ENCODE data around the gene ADAT3.

ADAT3 gene

GRCh38 chr19:1905110-1905862 is at the start of gene ADAT3, which contains the start of gene SCAMP4:
Gene ADAT3, plus strand, starts transcription at chr19:1905399. Its CDS starts 6,649 bp downstream, at chr19:1912048.
Gene SCAMP4, plus strand, starts transcription at chr19:1905399. Its CDS starts 9,621 bp downstream, at chr19:1915020.
- DNase-seq (ENCODE audit: low read depth in 2 of 2): peak; percentile 98 to 99

GRCh38 chr19:1855828-1856255 is 49.4 kb upstream of the ADAT3 start:
- DNase-seq (ENCODE audit: low read depth in 2 of 2): no peak

GRCh38 chr19:1856345-1856697 is 48.9 kb upstream of the ADAT3 start:
- no peak for DNase-seq (ENCODE audit: low read depth in 2 of 2)

GRCh38 chr19:1856698-1857603 is 48.2 kb upstream of the ADAT3 start:
- peak in 1 of 2 donors; percentile 48 for DNase-seq (ENCODE audit: low read depth in 2 of 2)

GRCh38 chr19:1857648-1858326 is 47.4 kb upstream of the ADAT3 start:
- DNase-seq (ENCODE audit: low read depth in 2 of 2): no peak

GRCh38 chr19:1858412-1859081 is 46.7 kb upstream of the ADAT3 start:
- no peak for DNase-seq (ENCODE audit: low read depth in 2 of 2)

GRCh38 chr19:1859331-1859781 is 45.8 kb upstream of the ADAT3 start:
- DNase-seq (ENCODE audit: low read depth in 2 of 2): no peak

- peak in 1 of 2 donors; percentile 59 for DNase-seq (ENCODE audit: low read depth in 2 of 2)
Measured at GRCh38 chr19:1860042-1860775, 45.0 kb upstream of the ADAT3 start.

GRCh38 chr19:1860821-1861598 is 44.2 kb upstream of the ADAT3 start:
- no peak for DNase-seq (ENCODE audit: low read depth in 2 of 2)

GRCh38 chr19:1861599-1862031 is 43.6 kb upstream of the ADAT3 start:
- no peak for DNase-seq (ENCODE audit: low read depth in 2 of 2)

GRCh38 chr19:1862068-1862423 is 43.2 kb upstream of the ADAT3 start:
- no peak for DNase-seq (ENCODE audit: low read depth in 2 of 2)

- DNase-seq (ENCODE audit: low read depth in 2 of 2): no peak
Measured at GRCh38 chr19:1862424-1863327, 42.5 kb upstream of the ADAT3 start.

GRCh38 chr19:1863328-1863637 is 41.9 kb upstream of the ADAT3 start, which contains the start of gene KLF16:
Gene KLF16, minus strand, starts transcription at chr19:1863579. Its CDS starts 82 bp downstream, at chr19:1863497.
- no peak for DNase-seq (ENCODE audit: low read depth in 2 of 2)

- peak; percentile 91 to 92 for DNase-seq (ENCODE audit: low read depth in 2 of 2)
Measured at GRCh38 chr19:1863638-1864479, 41.3 kb upstream of the ADAT3 start.

- peak in 1 of 2 donors; percentile 47 for DNase-seq (ENCODE audit: low read depth in 2 of 2)
Measured at GRCh38 chr19:1864480-1865171, 40.6 kb upstream of the ADAT3 start.

- no peak for DNase-seq (ENCODE audit: low read depth in 2 of 2)
Measured at GRCh38 chr19:1865172-1866010, 39.8 kb upstream of the ADAT3 start.

Measured in stimulated activated CD4-positive, alpha-beta T cell treated with anti-CD3 and anti-CD28 coated beads, Interleukin-15, amount 100 ng/mL, for 48 hours (primary cell).